ENCODE data around the gene SPINK2.

The SPINK2 gene

DNA sequence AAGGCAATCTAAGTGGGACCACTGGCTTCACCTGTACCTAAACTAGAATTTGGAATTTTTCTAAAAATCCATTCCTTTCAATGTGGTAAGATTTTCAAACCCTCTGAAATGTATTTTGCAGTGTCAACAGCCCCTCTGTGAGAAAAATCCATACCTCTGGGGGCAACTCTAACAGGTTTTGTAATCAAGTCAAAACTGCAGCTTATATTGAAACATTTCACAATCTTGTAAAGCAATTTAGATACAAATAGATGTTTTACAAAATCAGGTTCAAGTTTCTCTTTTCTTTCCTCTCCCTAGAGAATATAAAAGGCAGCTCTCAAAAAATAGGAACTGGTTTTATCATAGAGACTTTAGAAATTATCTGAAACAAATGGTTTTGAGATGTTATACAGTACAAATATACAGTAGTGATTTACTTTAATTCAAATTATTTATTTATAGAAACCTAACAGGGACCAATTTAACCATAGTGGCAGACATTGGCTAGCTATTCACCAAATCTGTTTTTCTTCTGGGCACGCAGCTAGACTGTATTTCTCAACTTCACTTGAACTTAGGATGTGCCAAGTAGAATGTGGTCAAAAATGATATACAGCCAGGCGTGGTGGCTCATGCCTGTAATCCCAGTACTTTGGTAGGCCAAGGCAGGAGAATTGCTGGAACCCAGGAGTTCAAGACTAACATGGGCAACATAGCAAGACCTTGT is 36.3 kb upstream of the SPINK2 start:
- DNase-seq (ENCODE audit: low read depth): no peak
- TF ChIP-seq, protein P1, sequence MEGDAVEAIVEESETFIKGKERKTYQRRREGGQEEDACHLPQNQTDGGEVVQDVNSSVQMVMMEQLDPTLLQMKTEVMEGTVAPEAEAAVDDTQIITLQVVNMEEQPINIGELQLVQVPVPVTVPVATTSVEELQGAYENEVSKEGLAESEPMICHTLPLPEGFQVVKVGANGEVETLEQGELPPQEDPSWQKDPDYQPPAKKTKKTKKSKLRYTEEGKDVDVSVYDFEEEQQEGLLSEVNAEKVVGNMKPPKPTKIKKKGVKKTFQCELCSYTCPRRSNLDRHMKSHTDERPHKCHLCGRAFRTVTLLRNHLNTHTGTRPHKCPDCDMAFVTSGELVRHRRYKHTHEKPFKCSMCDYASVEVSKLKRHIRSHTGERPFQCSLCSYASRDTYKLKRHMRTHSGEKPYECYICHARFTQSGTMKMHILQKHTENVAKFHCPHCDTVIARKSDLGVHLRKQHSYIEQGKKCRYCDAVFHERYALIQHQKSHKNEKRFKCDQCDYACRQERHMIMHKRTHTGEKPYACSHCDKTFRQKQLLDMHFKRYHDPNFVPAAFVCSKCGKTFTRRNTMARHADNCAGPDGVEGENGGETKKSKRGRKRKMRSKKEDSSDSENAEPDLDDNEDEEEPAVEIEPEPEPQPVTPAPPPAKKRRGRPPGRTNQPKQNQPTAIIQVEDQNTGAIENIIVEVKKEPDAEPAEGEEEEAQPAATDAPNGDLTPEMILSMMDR (IDR thresholded peaks at IDR 0.05; ENCODE audit: low read length, missing control alignments): no peak
- no peak overlapping the region for H3K4me3 ChIP-seq (replicated peaks; ENCODE audit: low read depth, low read length)

DNA sequence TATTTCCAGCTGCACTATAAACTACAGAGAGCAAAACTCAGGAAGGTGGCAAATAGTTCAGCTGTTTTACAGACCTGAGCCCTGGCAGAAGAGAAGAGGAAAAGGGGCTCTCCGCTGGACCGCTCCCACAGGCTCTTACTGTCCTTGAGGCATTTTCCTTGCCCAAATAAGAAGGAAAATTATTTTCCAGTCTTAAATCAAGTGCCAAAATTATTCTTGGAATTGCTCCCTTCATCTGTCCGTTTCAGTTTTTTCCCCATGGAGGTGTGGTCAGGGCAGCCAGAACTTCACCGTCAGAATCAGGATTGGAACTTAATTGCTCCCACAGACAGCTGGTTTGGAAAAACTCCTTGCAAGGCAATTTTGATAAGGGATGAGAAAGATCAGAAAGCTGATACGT is 35.2 kb upstream of the SPINK2 start:
- TF ChIP-seq, protein P1 (IDR thresholded peaks at IDR 0.05; ENCODE audit: low read length, missing control alignments): no peak
- no peak for DNase-seq (ENCODE audit: low read depth)

DNA sequence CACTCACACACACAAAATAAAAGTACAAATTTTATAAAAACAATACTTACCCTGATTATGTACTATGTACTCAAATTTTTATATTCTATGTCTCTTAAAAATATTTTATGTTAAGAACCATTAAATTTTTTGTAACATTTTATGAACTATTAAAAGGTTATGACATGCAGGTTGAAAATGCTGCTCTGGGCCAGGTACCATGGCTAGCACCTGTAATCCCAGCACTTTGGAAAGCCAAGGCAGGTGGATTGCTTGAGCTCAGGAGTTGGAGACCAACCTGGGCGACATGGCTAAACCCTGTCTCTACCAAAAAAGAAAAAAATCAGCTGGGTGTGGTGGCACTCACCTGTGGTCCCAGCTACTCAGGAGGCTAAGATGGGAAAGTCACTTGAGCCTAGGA is 29.4 kb upstream of the SPINK2 start:
- TF ChIP-seq, protein P1 (IDR thresholded peaks at IDR 0.05; ENCODE audit: low read length, missing control alignments): no peak
- no peak overlapping the region for H3K4me3 ChIP-seq (replicated peaks; ENCODE audit: low read depth, low read length)
- no peak for DNase-seq (ENCODE audit: low read depth)

More for the DNA sequence above, 35.2 kb upstream of the SPINK2 start:
- H3K4me3 ChIP-seq (replicated peaks; ENCODE audit: low read depth, low read length): no peak overlapping the region

DNA sequence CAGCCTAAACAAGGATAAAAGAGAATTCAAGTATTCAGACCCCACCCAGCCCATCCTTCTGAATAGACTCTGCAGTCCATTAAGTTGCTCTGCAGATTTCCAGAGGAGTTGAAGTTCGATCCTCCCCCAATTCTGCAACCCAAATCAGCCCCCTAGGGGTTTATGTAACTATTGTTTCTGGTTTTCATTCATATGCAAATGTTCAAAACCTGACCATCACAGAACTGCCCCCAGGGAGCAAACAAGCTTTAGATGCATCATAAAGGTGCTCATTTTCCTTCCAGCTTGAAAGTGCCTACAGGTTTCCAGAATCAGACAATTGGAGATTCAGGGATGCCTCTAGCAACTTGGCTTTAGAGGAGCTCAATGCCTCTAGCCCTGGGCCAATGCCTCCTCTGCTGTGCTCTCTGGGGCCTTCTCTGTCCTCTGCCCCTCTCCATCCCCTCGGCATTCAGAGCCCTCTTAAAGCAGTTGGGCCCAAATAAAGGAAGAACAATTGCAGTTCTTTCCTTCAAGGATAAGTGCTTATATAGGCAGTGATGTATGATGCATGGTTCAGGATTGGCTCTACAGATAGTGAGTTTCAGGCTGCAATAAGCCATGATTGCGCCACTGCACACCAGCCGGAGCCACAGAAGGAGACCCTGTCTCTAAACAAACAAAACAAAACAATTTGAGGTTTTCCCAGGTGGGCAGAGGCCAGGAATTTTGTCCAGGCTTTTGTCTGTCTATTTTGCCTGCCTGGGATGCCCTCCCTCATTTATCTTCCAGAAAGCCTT is 23.5 kb upstream of the SPINK2 start:
- H3K4me3 ChIP-seq (replicated peaks; ENCODE audit: low read depth, low read length): no peak overlapping the region
- no peak for DNase-seq (ENCODE audit: low read depth)
- TF ChIP-seq, protein P1 (IDR thresholded peaks at IDR 0.05; ENCODE audit: low read length, missing control alignments): no peak

DNA sequence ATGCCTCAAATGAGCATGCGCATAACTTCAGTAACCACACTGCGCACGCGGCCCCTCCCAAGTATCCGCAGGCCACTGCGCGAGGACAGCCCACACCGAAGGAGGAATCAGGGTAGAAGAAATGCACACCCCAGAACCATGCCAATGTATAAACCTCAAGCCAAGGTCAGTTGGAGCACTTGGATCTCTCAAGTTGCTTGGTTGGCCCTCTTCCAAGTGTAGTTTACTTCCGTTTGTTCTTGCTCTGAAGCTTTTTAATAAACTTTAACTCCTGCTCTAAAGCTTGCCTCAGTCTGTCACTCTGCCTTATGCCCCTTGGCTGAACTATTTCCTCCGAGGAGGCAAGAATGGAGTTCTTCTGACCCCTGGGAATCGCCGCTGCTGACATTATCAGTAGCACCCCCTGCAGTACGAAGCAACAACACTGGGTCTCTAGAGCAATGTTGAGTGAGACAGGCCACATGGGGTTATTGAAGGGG is 22.0 kb upstream of the SPINK2 start:
- H3K4me3 ChIP-seq (replicated peaks; ENCODE audit: low read depth, low read length): no peak overlapping the region
- TF ChIP-seq, protein P1 (IDR thresholded peaks at IDR 0.05; ENCODE audit: low read length, missing control alignments): no peak
- peak; percentile 35 for DNase-seq (ENCODE audit: low read depth)

DNA sequence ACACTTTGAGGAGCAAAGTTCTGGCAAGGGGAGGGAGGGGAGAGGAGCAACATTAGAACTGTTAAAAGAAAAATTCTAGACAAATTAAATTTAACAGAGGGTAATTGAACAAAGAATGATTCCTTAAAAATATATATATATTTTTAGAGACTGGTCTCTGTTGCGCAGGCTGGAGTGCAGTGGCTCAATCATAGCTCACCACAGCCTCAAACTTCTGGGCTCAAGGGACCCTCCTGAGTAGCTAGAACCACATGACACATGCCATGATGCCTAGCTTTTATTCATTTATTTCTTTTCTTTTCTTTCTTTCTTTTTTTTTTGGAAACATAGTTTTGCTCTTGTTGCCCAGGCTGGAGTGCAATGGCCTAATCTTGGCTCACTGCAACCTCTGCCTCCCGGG is 19.1 kb upstream of the SPINK2 start:
- TF ChIP-seq, protein P1 (IDR thresholded peaks at IDR 0.05; ENCODE audit: low read length, missing control alignments): no peak
- no peak for DNase-seq (ENCODE audit: low read depth)
- no peak overlapping the region for H3K4me3 ChIP-seq (replicated peaks; ENCODE audit: low read depth, low read length)
